Astrocyte (in vitro differentiated cells and primary cell): ENCODE data around the gene CSTF1. TPM values are rescaled to one million over a fixed set of nuclear protein-coding genes. Genes with fewer than 3 reads are reported as not detected.

Source experiments
- DNase-seq: peaks from one replicate; pipeline ENCODE4 v3.0.0-alpha.2; 2010; ENCODE audit warnings: low read depth
- FAIRE-seq: peaks from 2 replicates; lab custom pipeline; 2011; peaks lifted over from hg19 to GRCh38; lab: Jason Lieb, UNC
- H2AFZ ChIP-seq: 2 replicates; pipeline ENCODE4 v1.6.0; 2012; ENCODE audit warnings: low read depth, low read length, inconsistent platforms
- H3K27ac ChIP-seq: 2 replicates; pipeline ENCODE4 v1.5.1; 2011; ENCODE audit warnings: low read depth, low read length, inconsistent platforms
- H3K27me3 ChIP-seq: 2 replicates; pipeline ENCODE4 v1.6.0; 2011; ENCODE audit warnings: low read length, inconsistent platforms; ENCODE audit not compliant: insufficient read depth
- H3K36me3 ChIP-seq: 2 replicates; pipeline ENCODE4 v1.5.1; 2011; ENCODE audit warnings: low read length, inconsistent platforms; ENCODE audit not compliant: insufficient read depth
- H3K4me1 ChIP-seq: 2 replicates; pipeline ENCODE4 v1.5.1; 2011; ENCODE audit warnings: low read length, inconsistent platforms; ENCODE audit not compliant: insufficient read depth
- H3K4me2 ChIP-seq: 2 replicates; pipeline ENCODE4 v1.6.0; 2012; ENCODE audit warnings: low read length, inconsistent platforms
- H3K4me3 ChIP-seq: 2 replicates; pipeline ENCODE4 v1.5.1; 2011; ENCODE audit warnings: low read depth, mild to moderate bottlenecking, low read length, inconsistent platforms; ENCODE audit not compliant: insufficient read depth
- H3K79me2 ChIP-seq: 2 replicates; pipeline ENCODE4 v1.6.0; 2012; ENCODE audit warnings: mild to moderate bottlenecking, low read length, inconsistent platforms; ENCODE audit not compliant: insufficient read depth
- H3K9ac ChIP-seq: 2 replicates; pipeline ENCODE4 v1.6.0; 2012; ENCODE audit warnings: mild to moderate bottlenecking, low read length, inconsistent platforms
- H3K9me3 ChIP-seq: 2 replicates; pipeline ENCODE4 v1.5.1; 2012; ENCODE audit warnings: low read depth, mild to moderate bottlenecking, low read length, inconsistent platforms; ENCODE audit not compliant: insufficient read depth
- H4K20me1 ChIP-seq: 2 replicates; pipeline ENCODE4 v1.6.0; 2012; ENCODE audit warnings: low read length, inconsistent platforms; ENCODE audit not compliant: insufficient read depth
- H3K27ac Mint-ChIP-seq: one replicate; pipeline ENCODE4 v1.8.0; 2021; ENCODE audit warnings: mild to moderate bottlenecking, mixed read lengths; ENCODE audit not compliant: unreplicated experiment
- H3K27me3 Mint-ChIP-seq: one replicate; pipeline ENCODE4 v1.8.0; 2021; ENCODE audit warnings: low read depth, mixed read lengths; ENCODE audit not compliant: unreplicated experiment
- H3K36me3 Mint-ChIP-seq: one replicate; pipeline ENCODE4 v1.8.0; 2021; ENCODE audit warnings: low read depth, mixed read lengths; ENCODE audit not compliant: unreplicated experiment
- H3K4me1 Mint-ChIP-seq: one replicate; pipeline ENCODE4 v1.8.0; 2021; ENCODE audit warnings: low read depth, mixed read lengths; ENCODE audit not compliant: unreplicated experiment
- H3K4me3 Mint-ChIP-seq: one replicate; pipeline ENCODE4 v1.8.0; 2021; ENCODE audit warnings: mild to moderate bottlenecking, moderate library complexity, mixed read lengths; ENCODE audit not compliant: unreplicated experiment
- H3K9me3 Mint-ChIP-seq: one replicate; pipeline ENCODE4 v1.8.0; 2021; ENCODE audit warnings: mild to moderate bottlenecking, mixed read lengths; ENCODE audit not compliant: unreplicated experiment
- CTCF ChIP-seq: IDR thresholded peaks from 2 replicates; pipeline ENCODE4 v1.5.1; 2011; ENCODE audit warnings: low read depth, mild to moderate bottlenecking, inconsistent platforms, low read length, moderate library complexity; ENCODE audit not compliant: insufficient read depth
- EZH2 ChIP-seq: IDR thresholded peaks from 2 replicates; pipeline ENCODE4 v1.6.1; 2012; ENCODE audit warnings: mild to moderate bottlenecking, low read length, inconsistent platforms; ENCODE audit not compliant: insufficient read depth
- total RNA-seq: library from RNA; stranded (reverse); gene quantifications from 2 replicates; pipeline ENCODE4 v1.2.1, GENCODE V29; 2021

Gene CSTF1
- total RNA-seq, 1 donor from 2014 or later: 30.3 TPM

- H3K9me3 ChIP-seq: no peaks in the 10 kb centered on the region
- H3K4me3 ChIP-seq: no peak overlapping the region
- no peak overlapping the region for H3K27ac ChIP-seq
- Mint-ChIP-seq H3K27ac (no peak overlapping the region), H3K27me3 (no peaks in the 10 kb centered on the region), H3K36me3 (peaks cover 9% of the 10 kb centered on the region), H3K9me3 (no peaks in the 10 kb centered on the region), H3K4me3 (no peak overlapping the region), H3K4me1 (peaks cover 23% of the 10 kb centered on the region)
- TF ChIP-seq EZH2 (no peak), CTCF (no peak)
- no peak overlapping the region for H3K9ac ChIP-seq
- H4K20me1 ChIP-seq: peaks cover 12% of the 10 kb centered on the region
- H3K79me2 ChIP-seq: peaks cover 40% of the 10 kb centered on the region
- H2AFZ ChIP-seq: no peak overlapping the region
- DNase-seq: no peak
- H3K4me1 ChIP-seq: peaks cover 15% of the 10 kb centered on the region
- no peak for FAIRE-seq
- H3K36me3 ChIP-seq: peaks cover 3% of the 10 kb centered on the region
- H3K4me2 ChIP-seq: no peak overlapping the region
- H3K27me3 ChIP-seq: no peaks in the 10 kb centered on the region
Measured at GRCh38 chr20:56363491-56363890, 29.0 kb upstream of the CSTF1 start.

- H2AFZ ChIP-seq: no peak overlapping the region
- H3K27me3 Mint-ChIP-seq: no peaks in the 10 kb centered on the region
- DNase-seq: no peak
- H4K20me1 ChIP-seq: peaks cover 9% of the 10 kb centered on the region
- no peak for FAIRE-seq
- no peak overlapping the region for H3K4me3 Mint-ChIP-seq
- peaks cover 12% of the 10 kb centered on the region for H3K36me3 Mint-ChIP-seq
- TF ChIP-seq EZH2: no peak
- no peak for TF ChIP-seq CTCF
- H3K4me1 Mint-ChIP-seq: peaks cover 6% of the 10 kb centered on the region
- H3K27ac Mint-ChIP-seq: no peak overlapping the region
- H3K27me3 ChIP-seq: no peaks in the 10 kb centered on the region
- no peaks in the 10 kb centered on the region for H3K9me3 Mint-ChIP-seq
- no peak overlapping the region for H3K27ac ChIP-seq
- H3K79me2 ChIP-seq: peaks cover 23% of the 10 kb centered on the region
- no peak overlapping the region for H3K9ac ChIP-seq
- H3K4me2 ChIP-seq: no peak overlapping the region
- H3K4me3 ChIP-seq: no peak overlapping the region
- no peaks in the 10 kb centered on the region for H3K4me1 ChIP-seq
- no peaks in the 10 kb centered on the region for H3K9me3 ChIP-seq
- H3K36me3 ChIP-seq: peaks cover 23% of the 10 kb centered on the region
Measured at GRCh38 chr20:56368351-56369134, 23.9 kb upstream of the CSTF1 start.

GRCh38 chr20:56369179-56369578, 23.3 kb upstream of the CSTF1 start:
- no peak overlapping the region for H3K4me3 ChIP-seq
- no peak overlapping the region for H3K27ac ChIP-seq
- H4K20me1 ChIP-seq: peaks cover 4% of the 10 kb centered on the region
- Mint-ChIP-seq H3K27me3 (no peaks in the 10 kb centered on the region), H3K9me3 (no peaks in the 10 kb centered on the region), H3K4me3 (no peak overlapping the region), H3K27ac (no peak overlapping the region), H3K36me3 (peaks cover 10% of the 10 kb centered on the region), H3K4me1 (peaks cover 5% of the 10 kb centered on the region)
- peaks cover 27% of the 10 kb centered on the region for H3K79me2 ChIP-seq
- no peak overlapping the region for H2AFZ ChIP-seq
- no peak overlapping the region for H3K4me2 ChIP-seq
- no peak for DNase-seq
- TF ChIP-seq CTCF (no peak), EZH2 (no peak)
- no peaks in the 10 kb centered on the region for H3K9me3 ChIP-seq
- no peak for FAIRE-seq
- H3K36me3 ChIP-seq: peaks cover 23% of the 10 kb centered on the region
- no peak overlapping the region for H3K9ac ChIP-seq
- H3K27me3 ChIP-seq: no peaks in the 10 kb centered on the region
- no peaks in the 10 kb centered on the region for H3K4me1 ChIP-seq
